Renal cortex interstitium (tissue), 11 donors: Measurements from ENCODE around the gene ADPRHL1. TPM values are rescaled to one million over a fixed set of nuclear protein-coding genes. Genes with fewer than 3 reads are reported as not detected.
"Not testable (repeated sequence)": the region's sequence is repeated elsewhere in the genome, so short reads cannot be mapped to it uniquely, and the experiment has no call there.

Experiments
- DNase-seq, 11 donors: peaks; one replicate each; pipeline ENCODE4 v3.0.0-alpha.2; 2013; ENCODE audit warnings: low read depth in 9 of 11, low spot score in 4 of 11; ENCODE audit errors: extremely low read depth in 1 of 11
- polyA plus RNA-seq, 3 donors: library from polyadenylated mRNA; unstranded; fragments of 120-200 nt; gene quantifications; one replicate each; pipeline ENCODE4 v1.2.1, GENCODE V29; 2013; ENCODE audit not compliant: insufficient read length in 3 of 3

The ADPRHL1 gene
- polyA plus RNA-seq, 3 donors: 4.1 to 5.2 (median 4.4) TPM

DNA sequence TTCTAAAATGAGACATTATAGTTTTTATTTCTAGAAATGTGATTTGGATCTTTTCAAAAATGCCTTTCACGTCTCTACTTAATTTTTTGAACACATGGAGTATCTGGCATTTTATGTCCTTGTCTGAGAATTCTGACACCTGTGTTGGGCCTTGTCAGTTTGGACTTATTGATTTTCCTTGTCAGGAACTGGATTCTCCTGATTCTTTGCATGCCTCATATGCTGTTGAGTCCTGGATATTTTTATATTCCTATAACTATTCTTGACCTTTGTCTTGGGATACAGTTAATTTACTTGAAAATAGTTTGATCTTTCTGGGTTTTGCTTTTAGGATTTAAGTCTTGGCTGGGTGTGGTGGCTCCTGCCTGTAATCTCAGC is 10.3 kb downstream of the ADPRHL1 start:
- DNase-seq: no peak

- no peak for DNase-seq
These were observed 10.8 kb downstream of the ADPRHL1 start for GRCh38 chr13:113442354-113442984.

GRCh38 chr13:113441661-113442060 is 11.6 kb downstream of the ADPRHL1 start:
- no peak for DNase-seq

- no peak for DNase-seq
These were observed 15.8 kb downstream of the ADPRHL1 start for GRCh38 chr13:113437408-113438010.

DNA sequence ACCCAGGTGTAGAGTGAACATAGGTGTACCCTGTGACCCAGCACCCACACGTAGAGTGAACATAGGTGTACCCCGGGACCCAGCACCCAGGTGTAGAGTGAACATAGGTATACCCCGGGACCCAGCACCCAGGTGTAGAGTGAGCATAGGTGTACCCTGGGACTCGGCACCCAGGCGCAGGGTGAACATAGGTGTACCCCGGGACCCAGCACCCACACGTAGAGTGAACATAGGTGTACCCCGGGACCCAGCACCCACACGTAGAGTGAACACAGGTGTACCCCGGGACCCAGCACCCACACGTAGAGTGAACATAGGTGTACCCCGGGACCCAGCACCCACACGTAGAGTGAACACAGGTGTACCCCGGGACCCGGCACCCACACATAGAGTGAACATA is 16.4 kb downstream of the ADPRHL1 start:
- not testable (repeated sequence) for DNase-seq

DNA sequence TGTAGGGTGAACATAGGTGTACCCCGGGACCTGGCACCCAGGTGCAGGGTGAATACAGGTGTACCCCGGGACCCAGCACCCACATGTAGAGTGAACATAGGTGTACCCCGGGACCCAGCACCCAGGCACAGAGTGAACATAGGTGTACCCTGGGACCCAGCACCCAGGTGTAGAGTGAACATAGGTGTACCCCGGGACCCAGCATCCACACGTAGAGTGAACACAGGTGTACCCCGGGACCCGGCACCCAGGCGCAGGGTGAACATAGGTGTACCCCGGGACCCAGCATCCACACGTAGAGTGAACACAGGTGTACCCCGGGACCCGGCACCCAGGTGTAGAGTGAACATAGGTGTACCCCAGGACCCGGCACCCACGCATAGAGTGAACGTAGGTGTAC is 17.4 kb downstream of the ADPRHL1 start:
- not testable (repeated sequence) for DNase-seq

DNA sequence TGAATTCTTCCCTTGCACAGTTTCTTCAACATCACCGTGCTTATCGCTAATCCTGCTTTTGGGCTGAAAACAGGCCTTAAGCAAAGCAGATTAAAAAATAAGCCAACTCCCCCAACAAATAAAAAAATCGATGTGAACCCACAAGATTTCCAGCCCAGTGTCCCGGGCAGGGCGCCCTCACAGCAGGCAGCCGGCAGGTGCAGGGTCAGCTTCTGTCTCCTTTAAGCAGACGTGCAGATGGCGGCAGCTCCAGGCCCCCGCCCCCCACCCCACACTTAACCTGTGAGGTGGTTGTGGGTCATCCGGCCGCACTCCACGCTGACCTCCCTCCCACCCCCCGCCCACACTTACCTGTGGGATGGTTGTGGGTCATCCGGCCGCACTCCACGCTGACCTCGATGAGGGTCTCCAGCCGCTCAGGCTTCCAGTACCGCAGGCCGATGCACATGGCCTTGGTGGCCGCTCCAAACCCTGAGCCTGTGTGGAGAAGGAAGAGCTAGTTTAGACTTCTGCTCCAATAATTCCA is 19.8 kb downstream of the ADPRHL1 start:
- DNase-seq: no peak

- no peak for DNase-seq
These were observed 20.6 kb downstream of the ADPRHL1 start for GRCh38 chr13:113432506-113433270.

- DNase-seq: no peak
These were observed 22.1 kb downstream of the ADPRHL1 start for GRCh38 chr13:113431171-113431570.

DNA sequence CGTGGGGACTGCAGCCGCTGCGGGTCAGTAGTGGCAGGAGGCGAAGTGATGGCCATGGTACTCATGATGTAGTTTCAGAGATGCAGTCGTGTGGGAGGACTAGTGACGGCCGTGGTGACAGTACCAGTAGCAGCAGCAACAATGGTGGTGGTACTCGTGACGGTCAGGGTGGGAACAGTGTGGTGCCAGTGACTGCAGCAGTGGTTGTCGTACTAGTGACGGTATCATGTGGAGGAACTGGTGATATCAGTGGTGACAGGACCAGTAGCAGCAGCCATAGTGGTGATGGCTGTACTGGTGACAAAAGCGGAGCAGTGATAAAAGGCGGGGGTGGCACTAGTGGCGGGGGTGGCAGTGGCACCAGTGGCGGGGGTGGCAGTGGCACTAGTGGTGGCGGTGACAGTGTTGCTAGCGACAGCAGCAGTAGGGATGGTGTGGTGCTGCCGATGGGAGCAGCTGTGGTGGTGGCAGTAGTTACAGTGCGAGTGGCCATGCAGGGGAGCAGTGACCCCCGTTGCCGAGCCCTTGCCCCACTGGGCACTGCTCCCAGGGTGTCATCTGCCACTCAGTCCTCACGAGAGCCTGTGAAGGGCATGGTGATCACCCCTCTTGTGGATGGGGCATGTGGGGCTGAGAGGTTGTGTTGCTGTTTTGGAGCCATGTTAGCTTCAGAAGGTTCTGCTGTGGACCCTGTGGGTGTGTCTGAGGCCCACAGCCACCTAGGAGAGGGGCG is 22.7 kb downstream of the ADPRHL1 start:
- DNase-seq: no peak

GRCh38 chr13:113429608-113429985 is 23.7 kb downstream of the ADPRHL1 start:
- no peak for DNase-seq

- no peak for DNase-seq
These were observed 24.2 kb downstream of the ADPRHL1 start for GRCh38 chr13:113428871-113429607.

DNA sequence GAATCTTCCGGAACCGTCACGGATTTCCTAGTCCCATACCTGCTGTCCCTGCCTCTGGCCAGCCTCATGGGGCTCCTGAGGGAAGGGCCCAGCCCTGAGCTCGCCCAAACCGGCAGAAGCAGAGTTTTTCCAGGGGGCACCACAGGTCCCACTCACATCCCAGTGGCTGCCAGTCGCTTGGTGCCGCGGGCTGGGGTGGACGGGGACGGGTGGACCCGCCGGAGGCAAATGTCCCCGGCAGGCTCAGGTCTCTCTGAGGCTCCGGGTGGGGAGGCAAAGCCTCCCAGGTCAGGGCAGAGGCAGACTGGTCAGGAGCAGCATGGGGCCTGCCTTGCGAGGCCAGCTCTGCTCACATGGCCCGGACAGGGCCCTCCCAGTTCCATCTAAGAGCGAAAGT is 24.8 kb downstream of the ADPRHL1 start:
- no peak for DNase-seq

DNA sequence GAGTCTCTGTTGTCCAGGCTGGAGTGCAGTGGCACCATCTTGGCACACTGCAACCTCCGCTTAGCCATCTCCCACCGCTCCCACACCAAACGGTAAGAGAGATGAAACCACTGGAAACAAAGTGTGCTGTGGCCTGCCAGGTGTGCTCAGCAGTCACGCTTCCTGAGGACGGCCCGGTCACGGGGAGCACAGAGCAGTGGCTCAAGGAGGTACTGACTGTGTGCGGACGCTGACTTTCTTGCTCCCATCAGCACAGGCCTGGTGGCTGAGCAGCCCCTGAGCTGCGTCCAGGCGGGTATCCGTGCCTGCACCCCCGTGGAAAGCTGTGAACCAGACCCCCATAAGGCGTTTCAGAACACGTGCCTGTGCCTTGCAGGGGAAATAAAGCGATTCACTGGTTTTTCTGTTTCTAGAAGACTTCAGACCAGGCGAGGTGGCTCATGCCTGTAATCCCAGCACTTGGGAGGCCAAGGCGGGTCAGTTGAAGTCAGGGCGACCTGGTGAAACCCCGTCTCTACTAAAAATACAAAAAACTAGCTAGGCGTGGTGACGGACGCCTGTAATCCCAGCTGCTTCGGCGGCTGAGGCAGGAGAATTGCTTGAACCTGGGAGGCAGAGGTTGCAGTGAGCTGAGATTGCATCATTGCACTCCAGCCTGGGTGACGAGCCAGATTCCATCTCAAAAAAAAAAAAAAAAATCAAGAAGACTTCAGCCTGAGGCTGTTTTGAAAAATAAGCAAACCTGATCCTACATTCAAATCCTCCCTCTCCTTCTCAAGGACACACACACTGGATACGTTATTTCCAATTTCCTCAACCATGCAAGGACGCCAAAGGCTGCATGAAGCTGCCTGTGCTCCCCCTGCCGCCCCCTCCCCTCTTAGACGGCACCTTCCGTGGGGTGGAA is 25.5 kb downstream of the ADPRHL1 start:
- DNase-seq: no peak

DNA sequence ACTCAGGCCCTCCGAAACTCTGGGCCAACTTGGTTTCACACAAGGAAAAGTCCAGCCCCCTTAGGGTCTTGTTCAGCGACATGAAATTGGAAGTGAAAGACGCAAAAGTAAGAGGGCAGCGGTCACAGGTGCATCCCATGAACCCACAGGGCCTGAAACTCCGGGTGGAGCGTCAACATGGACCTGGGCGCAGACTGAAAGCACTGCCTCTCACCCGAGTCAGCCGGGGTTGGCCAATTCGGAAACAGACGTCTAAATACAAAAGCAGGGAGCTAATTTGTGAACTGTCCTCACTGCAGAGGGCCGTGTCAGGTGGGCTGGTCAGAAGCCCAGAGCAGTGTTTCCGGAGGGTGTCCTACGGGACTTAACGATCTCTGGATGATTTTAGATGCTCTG is 26.7 kb downstream of the ADPRHL1 start:
- DNase-seq: no peak

GRCh38 chr13:113425941-113426590 is 27.2 kb downstream of the ADPRHL1 start:
- DNase-seq: no peak

GRCh38 chr13:113423520-113424163 is 29.6 kb downstream of the ADPRHL1 start:
- no peak for DNase-seq
